Measurements from ENCODE around the gene CDK5RAP2.
A peak's percentile ranks its signal among the peaks of the same experiment; 100 is the strongest.

Gene CDK5RAP2

GRCh38 chr9:120619751-120620655, 40.0 kb upstream of the CDK5RAP2 start:
- Histone ChIP-seq H3K36me3 (replicated peaks in 1 of 2; ENCODE audit: control insufficient read depth in 2 of 2, insufficient read depth in 2 of 2, low read length in 2 of 2) (peaks cover 1 to 25% of the 10 kb centered on the region in 2 donors), H4K8ac (ENCODE audit: low read depth, low read length) (no peak overlapping the region), H3K18ac (ENCODE audit: low read length) (no peak overlapping the region), H3K27ac (replicated peaks; ENCODE audit: low read length) (no peak overlapping the region), H3K14ac (ENCODE audit: low read length) (no peak overlapping the region), H4K91ac (ENCODE audit: low read depth, low read length, poor library complexity) (no peak overlapping the region), H2BK15ac (ENCODE audit: low read length) (no peak overlapping the region), H3K23ac (ENCODE audit: low read depth, low read length, poor library complexity) (no peak overlapping the region), H3K27me3 (ENCODE audit: control insufficient read depth in 3 of 3, insufficient read depth in 3 of 3, low read depth in 1 of 3, low read length in 3 of 3) (no peaks in the 10 kb centered on the region), H2AK5ac (ENCODE audit: low read depth, low read length) (no peak overlapping the region), H3K4ac (ENCODE audit: low read length) (no peak overlapping the region), H3K4me2 (ENCODE audit: insufficient read depth, low read length, poor library complexity, severe bottlenecking) (no peak overlapping the region), H2BK120ac (ENCODE audit: low read depth, low read length) (no peak overlapping the region), H3K4me3 (ENCODE audit: low read length in 2 of 2) (no peak overlapping the region), H2AFZ (ENCODE audit: low read length) (no peak overlapping the region), H2BK5ac (ENCODE audit: low read length) (no peak overlapping the region), H3K4me1 (ENCODE audit: control insufficient read depth in 2 of 2, insufficient read depth in 1 of 2, low read depth in 1 of 2, low read length in 2 of 2) (peaks cover 3 to 4% of the 10 kb centered on the region in 2 donors), H3K9me3 (replicated peaks in 1 of 2; ENCODE audit: control insufficient read depth in 2 of 2, insufficient read depth in 1 of 2, low read depth in 1 of 2, low read length in 2 of 2) (no peaks in the 10 kb centered on the region), H3K79me1 (ENCODE audit: low read depth, low read length) (no peaks in the 10 kb centered on the region), H3K9ac (ENCODE audit: low read depth, low read length, poor library complexity) (no peak overlapping the region), H2BK12ac (ENCODE audit: low read length) (no peak overlapping the region)
- WGBS, 2 donors (ENCODE audit: extremely low coverage in 2 of 2, insufficient read length in 2 of 2, insufficient replicate concordance in 1 of 2): no CpG with 5 or more reads among the region's 8 CpGs
- DNase-seq (ENCODE audit: low spot score): peak; percentile 39

GRCh38 chr9:120616966-120617935, 37.3 kb upstream of the CDK5RAP2 start:
- H3K4me1 ChIP-seq (ENCODE audit: control insufficient read depth in 2 of 2, insufficient read depth in 1 of 2, low read depth in 1 of 2, low read length in 2 of 2): peaks cover 3% of the 10 kb centered on the region in 2 donors
- no peak overlapping the region for H3K4me2 ChIP-seq (ENCODE audit: insufficient read depth, low read length, poor library complexity, severe bottlenecking)
- H2AK5ac ChIP-seq (ENCODE audit: low read depth, low read length): no peak overlapping the region
- no peak overlapping the region for H3K9ac ChIP-seq (ENCODE audit: low read depth, low read length, poor library complexity)
- H3K23ac ChIP-seq (ENCODE audit: low read depth, low read length, poor library complexity): no peak overlapping the region
- H3K27me3 ChIP-seq (ENCODE audit: control insufficient read depth in 3 of 3, insufficient read depth in 3 of 3, low read depth in 1 of 3, low read length in 3 of 3): no peaks in the 10 kb centered on the region
- no peak overlapping the region for H3K14ac ChIP-seq (ENCODE audit: low read length)
- no peak overlapping the region for H3K18ac ChIP-seq (ENCODE audit: low read length)
- no peak overlapping the region for H2BK15ac ChIP-seq (ENCODE audit: low read length)
- H2AFZ ChIP-seq (ENCODE audit: low read length): no peak overlapping the region
- H3K9me3 ChIP-seq (replicated peaks in 1 of 2; ENCODE audit: control insufficient read depth in 2 of 2, insufficient read depth in 1 of 2, low read depth in 1 of 2, low read length in 2 of 2): no peaks in the 10 kb centered on the region
- no peak overlapping the region for H4K91ac ChIP-seq (ENCODE audit: low read depth, low read length, poor library complexity)
- no peak overlapping the region for H2BK120ac ChIP-seq (ENCODE audit: low read depth, low read length)
- no peak for DNase-seq (ENCODE audit: low spot score)
- H2BK12ac ChIP-seq (ENCODE audit: low read length): no peak overlapping the region
- no peak overlapping the region for H3K27ac ChIP-seq (replicated peaks; ENCODE audit: low read length)
- no peak overlapping the region for H2BK5ac ChIP-seq (ENCODE audit: low read length)
- H3K36me3 ChIP-seq (replicated peaks in 1 of 2; ENCODE audit: control insufficient read depth in 2 of 2, insufficient read depth in 2 of 2, low read length in 2 of 2): peaks cover 1 to 22% of the 10 kb centered on the region in 2 donors
- H3K79me1 ChIP-seq (ENCODE audit: low read depth, low read length): no peaks in the 10 kb centered on the region
- H3K4ac ChIP-seq (ENCODE audit: low read length): no peak overlapping the region
- H4K8ac ChIP-seq (ENCODE audit: low read depth, low read length): no peak overlapping the region
- H3K4me3 ChIP-seq (ENCODE audit: low read length in 2 of 2): no peak overlapping the region

- Histone ChIP-seq H3K36me3 (replicated peaks in 1 of 2; ENCODE audit: control insufficient read depth in 2 of 2, insufficient read depth in 2 of 2, low read length in 2 of 2) (peaks cover 2 to 42% of the 10 kb centered on the region in 2 donors), H2BK15ac (ENCODE audit: low read length) (no peak overlapping the region), H2AFZ (ENCODE audit: low read length) (no peak overlapping the region), H3K4ac (ENCODE audit: low read length) (no peak overlapping the region), H2BK5ac (ENCODE audit: low read length) (no peak overlapping the region), H3K9me3 (replicated peaks in 1 of 2; ENCODE audit: control insufficient read depth in 2 of 2, insufficient read depth in 1 of 2, low read depth in 1 of 2, low read length in 2 of 2) (no peaks in the 10 kb centered on the region), H3K18ac (ENCODE audit: low read length) (no peak overlapping the region), H2BK12ac (ENCODE audit: low read length) (no peak overlapping the region), H3K14ac (ENCODE audit: low read length) (no peak overlapping the region), H3K27me3 (ENCODE audit: control insufficient read depth in 3 of 3, insufficient read depth in 3 of 3, low read depth in 1 of 3, low read length in 3 of 3) (no peaks in the 10 kb centered on the region), H2AK5ac (ENCODE audit: low read depth, low read length) (no peak overlapping the region), H3K4me1 (ENCODE audit: control insufficient read depth in 2 of 2, insufficient read depth in 1 of 2, low read depth in 1 of 2, low read length in 2 of 2) (no peaks in the 10 kb centered on the region), H3K79me1 (ENCODE audit: low read depth, low read length) (no peaks in the 10 kb centered on the region), H4K8ac (ENCODE audit: low read depth, low read length) (no peak overlapping the region), H3K4me2 (ENCODE audit: insufficient read depth, low read length, poor library complexity, severe bottlenecking) (no peak overlapping the region), H3K27ac (replicated peaks; ENCODE audit: low read length) (no peak overlapping the region), H2BK120ac (ENCODE audit: low read depth, low read length) (no peak overlapping the region), H3K9ac (ENCODE audit: low read depth, low read length, poor library complexity) (no peak overlapping the region), H3K4me3 (ENCODE audit: low read length in 2 of 2) (no peak overlapping the region), H3K23ac (ENCODE audit: low read depth, low read length, poor library complexity) (no peak overlapping the region), H4K91ac (ENCODE audit: low read depth, low read length, poor library complexity) (no peak overlapping the region)
- WGBS, 2 donors (ENCODE audit: extremely low coverage in 2 of 2, insufficient read length in 2 of 2, insufficient replicate concordance in 1 of 2): no CpG with 5 or more reads among the region's 1 CpG
- DNase-seq (ENCODE audit: low spot score): no peak
Measured at GRCh38 chr9:120612218-120612617, 32.3 kb upstream of the CDK5RAP2 start.

- H2AFZ ChIP-seq (ENCODE audit: low read length): no peak overlapping the region
- H3K27me3 ChIP-seq (ENCODE audit: control insufficient read depth in 3 of 3, insufficient read depth in 3 of 3, low read depth in 1 of 3, low read length in 3 of 3): no peaks in the 10 kb centered on the region
- H3K27ac ChIP-seq (replicated peaks; ENCODE audit: low read length): no peak overlapping the region
- H3K4me2 ChIP-seq (ENCODE audit: insufficient read depth, low read length, poor library complexity, severe bottlenecking): no peak overlapping the region
- H2BK120ac ChIP-seq (ENCODE audit: low read depth, low read length): no peak overlapping the region
- WGBS, 2 donors (ENCODE audit: extremely low coverage in 2 of 2, insufficient read length in 2 of 2, insufficient replicate concordance in 1 of 2): no CpG with 5 or more reads among the region's 1 CpG
- no peak overlapping the region for H2BK12ac ChIP-seq (ENCODE audit: low read length)
- H3K9ac ChIP-seq (ENCODE audit: low read depth, low read length, poor library complexity): no peak overlapping the region
- H3K9me3 ChIP-seq (replicated peaks in 1 of 2; ENCODE audit: control insufficient read depth in 2 of 2, insufficient read depth in 1 of 2, low read depth in 1 of 2, low read length in 2 of 2): no peaks in the 10 kb centered on the region
- H4K91ac ChIP-seq (ENCODE audit: low read depth, low read length, poor library complexity): no peak overlapping the region
- H3K18ac ChIP-seq (ENCODE audit: low read length): no peak overlapping the region
- H3K4ac ChIP-seq (ENCODE audit: low read length): no peak overlapping the region
- H3K14ac ChIP-seq (ENCODE audit: low read length): no peak overlapping the region
- no peak overlapping the region for H3K4me3 ChIP-seq (ENCODE audit: low read length in 2 of 2)
- H3K23ac ChIP-seq (ENCODE audit: low read depth, low read length, poor library complexity): no peak overlapping the region
- H3K79me1 ChIP-seq (ENCODE audit: low read depth, low read length): no peaks in the 10 kb centered on the region
- no peak overlapping the region for H2AK5ac ChIP-seq (ENCODE audit: low read depth, low read length)
- peaks cover 2 to 47% of the 10 kb centered on the region in 2 donors for H3K36me3 ChIP-seq (replicated peaks in 1 of 2; ENCODE audit: control insufficient read depth in 2 of 2, insufficient read depth in 2 of 2, low read length in 2 of 2)
- H3K4me1 ChIP-seq (ENCODE audit: control insufficient read depth in 2 of 2, insufficient read depth in 1 of 2, low read depth in 1 of 2, low read length in 2 of 2): no peaks in the 10 kb centered on the region
- H4K8ac ChIP-seq (ENCODE audit: low read depth, low read length): no peak overlapping the region
- H2BK15ac ChIP-seq (ENCODE audit: low read length): no peak overlapping the region
- H2BK5ac ChIP-seq (ENCODE audit: low read length): no peak overlapping the region
- no peak for DNase-seq (ENCODE audit: low spot score)
Measured at GRCh38 chr9:120611690-120612068, 31.7 kb upstream of the CDK5RAP2 start.
